GM19043 (cell line): ENCODE measurements around the gene GASK1A.

Experiments
- ATAC-seq: cut with Tn5 transposase; IDR thresholded peaks from one replicate; pipeline ENCODE4 v1.9.1; 2021; ENCODE audit warnings: low read depth; ENCODE audit not compliant: unreplicated experiment

The GASK1A gene

DNA sequence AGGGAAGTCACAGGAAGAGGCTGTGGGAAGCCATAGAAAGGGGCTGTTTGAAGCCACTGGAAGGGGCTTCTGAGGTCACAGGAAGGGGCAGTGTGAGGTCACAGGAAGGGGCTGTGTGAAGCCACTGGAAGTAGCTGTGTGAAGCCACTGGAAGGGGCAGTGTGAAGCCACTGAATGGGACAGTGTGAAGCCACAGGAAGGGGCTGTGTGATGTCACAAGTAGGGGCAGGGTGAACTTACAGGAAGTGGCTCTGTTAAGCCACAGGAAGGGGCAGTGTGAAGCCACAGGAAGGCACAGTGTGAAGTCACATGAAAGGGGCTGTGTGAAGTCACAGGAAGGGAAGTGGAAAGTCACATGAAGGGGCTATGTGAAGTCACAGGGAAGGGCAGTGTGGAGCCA is 33.1 kb downstream of the GASK1A start:
- ATAC-seq = no peak

DNA sequence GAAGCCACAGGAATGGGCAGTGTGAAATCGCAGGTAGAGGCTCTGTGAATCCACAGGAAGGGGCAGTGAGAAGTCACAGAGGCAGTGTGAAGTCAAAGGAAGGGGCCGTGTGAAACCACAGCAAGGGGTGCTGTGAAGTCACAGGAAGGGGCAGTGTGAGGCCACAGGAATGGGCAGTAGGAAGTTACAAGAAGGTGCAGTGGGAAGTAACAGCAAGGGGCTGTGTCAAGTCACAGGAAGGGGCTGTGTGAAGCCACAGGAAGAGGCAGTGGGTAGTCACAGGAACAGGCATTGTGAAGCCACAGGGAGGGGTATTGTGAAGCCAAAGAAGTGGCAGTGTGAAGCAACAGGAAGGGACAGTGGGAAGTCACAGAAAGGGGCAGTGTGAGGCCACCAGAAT is 34.1 kb downstream of the GASK1A start:
- no peak for ATAC-seq

DNA sequence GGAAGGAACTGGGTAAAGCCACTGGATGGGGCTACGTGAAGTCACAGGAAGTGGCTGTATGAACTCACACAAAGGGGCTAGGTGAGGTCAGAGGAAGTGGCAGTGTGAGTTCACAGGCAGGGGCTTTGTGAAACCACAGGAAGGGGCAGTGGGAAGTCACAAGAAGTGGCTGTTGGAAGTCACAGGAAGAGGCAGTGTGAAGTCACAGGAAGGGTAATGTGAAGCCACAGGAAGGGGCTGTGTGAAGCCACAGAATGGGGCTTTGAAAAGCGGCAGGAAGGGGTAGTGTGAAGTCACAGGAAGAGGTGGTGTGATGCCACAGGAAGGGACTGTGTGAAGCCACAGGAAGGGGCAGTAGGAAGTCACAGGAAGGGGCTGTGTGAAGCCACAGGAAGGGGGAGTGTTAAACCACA is 34.6 kb downstream of the GASK1A start:
- no peak for ATAC-seq

DNA sequence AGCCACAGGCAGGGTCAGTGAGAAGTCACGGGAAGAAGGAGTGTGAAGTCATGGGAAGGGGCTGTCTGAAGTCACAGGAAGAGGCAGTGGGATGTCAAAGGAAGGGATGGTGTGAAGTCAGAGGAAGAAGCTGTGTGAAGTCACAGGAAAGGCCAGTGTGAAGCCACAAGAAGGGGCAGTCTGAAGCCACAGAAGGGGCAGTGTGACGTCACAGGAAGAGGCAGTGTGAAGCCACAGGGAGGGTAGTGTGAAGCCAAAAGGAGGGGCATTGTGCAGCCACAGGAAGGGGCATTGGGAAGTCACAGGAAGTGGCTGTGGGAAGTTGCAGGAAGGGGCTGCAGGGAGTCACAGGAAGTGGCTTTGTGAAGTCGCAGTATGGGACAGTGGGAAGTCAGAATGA is 35.1 kb downstream of the GASK1A start:
- ATAC-seq = no peak

DNA sequence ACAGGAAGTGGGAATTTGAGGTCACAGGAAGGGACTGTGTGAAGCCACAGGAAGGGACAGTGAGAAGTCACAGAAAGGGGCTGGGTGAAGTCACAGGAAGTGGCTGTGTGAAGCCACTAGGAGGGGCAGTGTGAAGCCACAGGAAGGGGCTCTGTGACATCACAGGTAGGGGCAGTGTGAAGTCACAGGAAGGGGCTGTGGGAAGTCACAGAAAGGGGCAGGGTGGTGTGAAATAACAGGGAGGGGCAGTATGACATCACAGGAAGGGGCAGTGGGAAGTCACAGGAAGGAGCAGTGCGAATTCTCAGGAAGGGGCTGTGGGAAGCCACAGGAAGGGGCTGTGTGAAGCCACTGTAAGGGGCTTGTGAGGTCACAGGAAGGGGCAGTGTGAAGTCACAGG is 35.8 kb downstream of the GASK1A start:
- ATAC-seq = no peak

DNA sequence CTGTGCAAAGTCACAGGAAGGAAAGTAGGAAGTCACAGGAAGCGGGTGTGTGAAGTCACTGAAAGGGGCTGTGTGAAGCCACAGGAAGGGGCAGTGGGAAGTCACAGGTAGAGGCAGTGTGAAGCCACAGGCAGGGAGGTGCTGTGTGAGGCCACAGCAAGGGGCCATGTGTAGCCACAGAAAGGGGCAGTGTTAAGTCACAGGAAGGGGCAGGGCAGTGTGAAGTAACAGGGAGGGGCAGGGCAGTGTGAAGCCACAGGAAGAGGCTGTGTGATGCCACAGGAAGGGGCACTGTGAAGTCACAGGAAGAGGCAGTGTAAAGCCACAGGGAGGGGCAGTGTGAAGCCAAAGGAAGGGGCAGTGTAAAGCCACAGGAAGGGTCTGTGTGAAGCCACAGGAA is 36.5 kb downstream of the GASK1A start:
- no peak for ATAC-seq

DNA sequence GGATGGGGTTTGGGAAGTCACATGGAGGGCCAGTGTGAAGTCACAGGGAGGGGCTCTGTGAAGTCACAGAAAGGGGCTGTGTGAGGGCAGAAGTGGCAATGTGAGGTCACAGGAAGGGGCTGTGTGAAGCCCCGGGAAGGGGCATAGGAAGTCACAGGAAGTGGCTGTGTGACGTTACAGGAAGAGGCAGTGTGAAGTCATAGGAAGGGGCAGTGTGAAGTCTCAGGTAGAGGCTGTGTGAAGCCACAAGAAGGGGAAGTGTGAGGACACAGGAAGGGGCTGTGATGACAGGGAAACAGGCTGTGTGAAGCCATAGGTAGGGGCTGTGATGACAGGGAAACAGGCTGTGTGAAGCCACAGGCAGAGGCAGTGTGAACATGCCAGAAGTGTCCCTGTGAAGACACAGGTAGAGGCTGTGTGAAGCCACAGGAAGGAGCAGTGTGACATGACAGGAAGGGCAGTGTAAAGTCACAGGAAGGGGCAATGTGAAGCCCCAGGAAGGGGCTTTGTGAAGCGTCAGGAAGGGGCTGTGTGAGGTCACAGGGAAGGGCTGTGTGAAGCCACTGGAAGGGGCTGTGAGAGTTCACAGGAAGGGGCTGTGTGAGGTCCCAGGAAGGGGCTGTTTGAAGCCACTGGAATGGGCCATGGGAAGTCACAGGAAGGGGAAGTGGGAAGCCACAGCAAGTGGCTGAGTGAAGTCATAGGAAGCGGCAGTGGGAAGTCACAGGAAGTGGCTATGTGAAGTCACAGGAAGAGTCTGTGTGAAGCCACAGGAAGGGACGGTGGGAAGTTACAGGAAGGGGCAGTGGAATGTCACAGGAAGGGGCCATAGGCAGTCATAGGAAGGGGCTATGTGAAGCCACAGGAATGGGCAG is 37.1 kb downstream of the GASK1A start:
- ATAC-seq = no peak

DNA sequence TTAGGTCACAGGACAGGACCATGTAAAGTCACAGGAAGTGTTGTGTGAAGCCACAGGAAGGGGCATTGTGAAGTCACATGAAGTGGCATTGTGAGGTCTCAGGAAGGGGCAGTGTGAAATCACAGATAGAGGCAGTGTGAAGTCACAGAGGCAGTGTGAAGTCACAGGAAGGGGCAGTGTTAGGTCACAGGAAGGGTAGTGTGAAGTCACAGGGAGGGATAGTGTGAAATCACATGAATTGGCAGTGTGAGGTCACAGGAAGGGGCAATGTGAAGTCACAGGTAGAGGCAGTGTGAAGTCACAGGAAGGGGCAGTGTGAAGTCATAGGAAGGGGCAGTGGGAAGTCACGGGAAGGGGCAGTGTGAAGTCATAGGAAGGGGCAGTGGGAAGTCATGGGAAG is 37.9 kb downstream of the GASK1A start:
- no peak for ATAC-seq

DNA sequence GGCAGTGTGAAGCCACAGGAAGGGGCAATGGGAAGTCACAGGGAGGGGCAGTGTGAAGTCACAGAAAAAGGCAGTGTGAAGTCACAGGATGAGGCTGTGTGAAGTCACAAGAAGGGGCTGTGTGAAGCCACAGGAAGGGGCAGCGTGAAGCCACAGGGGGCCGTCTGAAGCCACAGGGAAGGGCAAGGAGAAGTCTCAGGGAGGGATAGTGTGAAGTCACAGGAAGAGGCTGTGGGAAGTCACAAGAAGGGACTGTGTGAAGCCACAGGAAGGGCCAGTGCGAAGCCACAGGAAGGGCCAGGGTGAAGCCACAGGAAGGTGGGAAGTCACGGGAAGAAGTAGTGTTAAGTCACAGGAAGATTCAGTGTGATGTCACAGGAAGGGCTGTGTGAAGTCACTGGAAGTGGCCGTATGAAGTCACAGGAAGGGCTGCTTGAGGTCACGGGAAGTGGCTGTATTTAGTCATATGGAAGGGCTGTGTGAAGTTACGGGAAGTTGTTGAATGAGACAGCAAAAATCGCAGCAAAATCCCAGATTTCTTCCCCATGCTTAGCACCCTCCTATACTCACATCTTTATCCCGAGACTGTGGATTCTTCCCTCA is 38.6 kb downstream of the GASK1A start:
- ATAC-seq = no peak

DNA sequence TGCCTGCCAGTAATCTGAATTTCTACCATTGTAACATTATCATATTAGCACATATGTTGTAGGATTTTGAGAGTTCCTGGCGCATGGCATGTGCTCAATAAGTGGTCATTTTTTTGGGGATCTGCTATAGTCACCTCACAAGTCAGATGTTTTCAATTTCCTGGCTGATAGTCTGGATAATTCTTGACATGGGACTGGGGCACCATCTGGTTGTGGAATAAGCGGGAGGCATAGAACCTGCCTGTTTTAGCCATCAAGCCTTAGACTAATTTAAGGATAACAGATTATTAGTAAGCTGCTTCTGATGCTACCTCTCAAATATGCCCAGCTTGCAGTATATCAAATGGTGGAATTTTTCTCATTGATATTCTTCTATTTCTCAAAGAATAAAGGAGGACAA is 39.1 kb downstream of the GASK1A start:
- no peak for ATAC-seq

DNA sequence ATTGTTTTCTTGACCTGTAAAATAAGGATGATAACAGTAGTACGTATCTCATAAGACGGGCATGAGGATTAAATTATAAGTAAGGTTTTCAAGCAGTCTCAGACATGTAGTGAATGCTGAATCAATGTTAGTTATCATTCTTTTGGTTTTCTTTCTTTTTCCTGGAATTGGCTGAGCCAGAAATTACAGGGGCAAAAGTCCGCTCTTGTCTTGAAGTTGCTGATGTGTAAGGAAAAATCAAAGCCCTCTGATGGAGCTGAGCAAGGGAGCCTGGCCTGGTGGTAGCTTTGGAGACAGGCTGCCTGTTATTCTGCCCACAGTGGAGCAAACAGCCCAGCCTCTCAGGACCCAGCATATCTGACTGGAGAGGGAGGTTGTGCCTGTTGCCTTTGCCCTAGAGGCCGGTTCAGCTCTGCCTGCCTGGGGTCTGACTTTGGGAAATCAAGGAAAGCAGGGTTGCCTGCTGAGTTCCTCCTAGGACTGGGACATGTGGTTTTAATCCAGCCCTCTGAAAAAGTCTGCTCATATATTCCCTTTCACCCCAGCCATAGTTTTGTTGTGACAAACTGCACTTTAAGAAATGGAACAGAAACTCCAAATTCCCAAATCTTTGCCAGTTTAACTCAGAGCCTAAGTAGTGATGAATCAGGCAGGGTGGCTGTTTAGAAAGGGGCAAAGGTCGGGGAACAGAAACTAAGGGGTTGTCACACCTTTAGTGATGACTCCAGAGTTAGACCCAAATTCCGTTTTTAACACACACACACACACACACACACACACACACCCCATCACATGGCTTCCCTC is 40.1 kb downstream of the GASK1A start:
- ATAC-seq = no peak

DNA sequence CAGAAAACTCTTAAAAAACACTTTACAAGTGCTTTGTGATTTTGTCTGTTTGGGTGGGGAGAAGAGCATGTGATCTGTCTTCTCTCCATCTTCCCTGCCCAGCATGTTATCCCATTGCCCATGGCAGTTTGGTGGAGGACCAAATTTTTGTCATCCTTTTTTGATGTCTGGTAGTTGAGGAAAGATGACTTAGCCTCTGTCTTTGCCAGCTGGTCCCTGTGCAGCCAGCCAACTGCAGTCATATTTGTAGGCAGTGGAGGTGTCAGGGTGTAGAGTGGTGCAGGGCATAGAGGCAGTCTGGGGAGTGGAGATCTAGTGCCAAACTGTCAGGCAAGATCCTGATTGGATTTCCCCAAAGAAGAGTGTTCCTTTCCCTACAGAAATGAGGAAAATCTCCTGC is 40.7 kb downstream of the GASK1A start:
- no peak for ATAC-seq

DNA sequence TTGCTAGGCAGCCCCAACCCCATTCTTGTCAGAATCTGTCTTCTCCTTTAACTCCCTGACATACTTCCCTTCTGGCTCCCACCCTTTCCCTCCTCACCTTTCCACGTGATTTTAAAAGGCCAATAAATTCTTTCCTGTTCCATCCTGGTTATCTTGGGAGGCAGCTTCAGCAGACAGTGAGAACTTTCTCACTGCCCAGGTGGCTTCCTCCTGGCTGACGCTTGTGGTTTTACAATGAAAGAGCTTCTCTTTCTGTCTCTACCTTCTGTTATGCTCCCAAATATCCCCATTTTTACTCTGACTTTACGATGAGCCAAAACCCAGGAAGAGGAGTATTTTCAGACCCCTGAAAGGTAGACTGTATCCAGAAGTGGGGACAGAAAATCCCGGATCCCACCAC is 42.1 kb downstream of the GASK1A start:
- ATAC-seq = no peak

DNA sequence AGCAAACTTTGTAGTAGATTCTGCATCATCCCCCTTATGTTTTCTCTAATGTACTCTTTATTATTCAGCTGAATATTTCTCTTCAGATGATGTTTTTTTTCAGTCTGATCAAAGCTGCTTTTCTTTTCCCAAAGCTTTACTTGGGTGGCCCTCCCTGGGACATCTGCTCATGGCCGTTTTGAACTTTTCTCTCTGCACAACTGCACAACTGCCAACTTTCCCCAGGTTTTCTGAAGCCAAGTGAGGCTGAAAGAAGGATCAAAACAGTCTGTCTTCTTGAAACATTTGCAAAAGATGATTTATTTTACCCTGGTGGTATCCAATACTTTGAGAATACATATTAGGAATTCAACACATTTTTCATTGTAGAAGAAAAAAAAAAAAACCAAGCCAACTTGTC is 43.0 kb downstream of the GASK1A start:
- no peak for ATAC-seq

DNA sequence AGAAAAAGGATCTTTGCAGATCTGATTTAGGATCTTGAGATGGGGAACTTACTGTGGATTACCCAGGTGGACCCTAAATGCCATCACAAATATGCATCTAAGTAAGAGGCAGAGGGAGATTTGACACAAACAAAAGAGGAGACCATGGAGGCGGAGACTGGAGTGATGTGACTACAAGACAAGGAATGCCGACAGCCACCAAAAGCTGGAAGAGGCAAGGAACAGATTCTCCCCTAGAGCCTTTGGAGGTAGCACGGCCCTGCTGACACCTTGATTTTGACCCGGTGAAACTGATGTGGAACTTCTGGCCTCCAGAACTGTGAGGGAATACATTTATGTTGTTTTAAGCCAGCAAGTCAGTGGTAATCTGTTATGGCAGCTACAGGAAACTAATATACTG is 44.0 kb downstream of the GASK1A start:
- no peak for ATAC-seq

DNA sequence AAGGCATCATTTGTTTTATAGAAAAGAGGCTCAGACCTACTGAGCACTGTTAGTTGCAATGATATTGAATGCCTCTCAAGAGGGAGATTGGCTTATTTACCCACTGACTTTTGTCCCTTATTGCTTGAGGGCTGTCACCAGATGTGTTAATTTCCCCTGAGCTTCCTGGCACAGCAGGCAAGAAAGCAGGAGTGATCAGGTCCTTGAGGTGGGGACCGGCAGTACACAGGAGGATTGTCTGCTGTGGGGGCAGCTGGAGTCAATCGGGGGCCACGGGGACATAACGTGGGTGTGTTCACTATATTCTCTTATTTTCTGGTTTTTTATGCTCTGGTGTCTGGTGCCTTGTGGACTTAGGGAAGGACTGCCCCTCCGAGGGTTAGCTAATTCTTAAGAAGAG is 44.6 kb downstream of the GASK1A start:
- no peak for ATAC-seq

DNA sequence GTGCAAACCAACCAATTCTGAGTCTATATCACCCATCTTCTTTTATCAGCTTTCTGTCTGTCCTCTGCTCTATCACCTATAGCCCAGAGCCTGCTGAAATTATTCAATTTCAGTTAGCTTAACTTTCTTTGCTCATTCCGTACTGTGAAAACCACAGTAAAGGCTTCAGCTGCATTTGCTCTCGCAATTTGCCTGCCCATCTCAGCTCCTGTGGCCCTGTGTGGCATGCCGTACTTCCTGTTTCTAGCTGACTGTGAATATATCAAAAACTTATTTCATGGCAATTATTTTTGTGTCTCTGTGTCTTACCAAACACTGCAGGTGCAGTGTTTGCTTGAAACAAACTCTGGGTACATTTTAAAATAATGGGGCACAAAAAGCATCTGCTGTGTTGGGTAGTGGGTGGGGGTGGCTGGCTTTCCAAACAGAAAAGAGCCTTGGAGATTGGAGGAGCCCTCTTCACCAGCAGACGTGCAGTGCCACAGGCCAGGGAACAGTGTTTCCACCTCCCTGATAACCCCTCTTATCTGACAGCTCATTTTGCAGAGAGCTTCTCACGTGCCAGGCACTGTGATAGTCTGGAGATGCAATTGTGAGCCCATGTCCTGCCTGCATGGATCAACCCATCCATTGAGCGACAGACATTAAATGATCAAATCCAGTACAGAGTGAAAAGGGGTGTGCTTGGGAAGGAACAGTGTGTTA is 45.2 kb downstream of the GASK1A start:
- no peak for ATAC-seq

DNA sequence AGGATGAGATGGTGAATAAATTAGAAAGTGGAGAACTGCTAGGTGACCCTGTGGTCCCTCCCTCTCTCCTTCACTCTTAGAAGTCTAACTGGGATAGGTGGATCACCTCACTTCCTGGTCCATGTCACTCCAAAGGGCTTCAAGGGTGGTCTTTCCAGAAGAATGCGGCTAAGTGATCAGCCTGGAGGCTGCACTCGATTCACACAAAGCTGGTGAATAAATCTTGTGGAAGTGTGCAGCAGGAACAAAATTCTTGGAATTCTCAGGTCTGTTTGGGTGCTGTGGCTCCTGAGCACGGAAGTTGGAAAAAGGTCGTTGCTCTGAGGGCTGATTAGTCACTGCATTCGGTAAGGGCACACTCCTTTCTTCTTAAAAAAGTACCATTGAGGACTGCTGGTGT is 46.3 kb downstream of the GASK1A start:
- no peak for ATAC-seq

DNA sequence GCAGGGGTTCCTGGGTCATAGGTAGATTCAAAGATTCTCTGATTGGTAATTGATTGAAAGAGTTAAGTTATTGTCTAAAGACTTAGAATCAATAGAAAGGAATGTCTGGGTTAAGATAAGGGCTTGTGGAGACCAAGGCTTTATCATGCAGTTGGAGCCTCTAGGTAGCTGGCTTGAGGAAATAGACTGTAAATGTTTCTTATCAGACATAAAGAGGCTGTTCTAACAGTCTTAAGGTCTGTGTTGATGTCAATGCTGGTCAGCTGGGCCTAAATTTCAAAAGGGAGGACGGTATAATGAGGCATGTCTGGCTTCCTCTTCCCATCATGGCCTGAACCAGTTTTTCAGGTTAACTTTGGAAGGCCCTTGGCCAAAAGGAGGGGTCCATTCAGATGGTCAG is 48.9 kb downstream of the GASK1A start:
- no peak for ATAC-seq

DNA sequence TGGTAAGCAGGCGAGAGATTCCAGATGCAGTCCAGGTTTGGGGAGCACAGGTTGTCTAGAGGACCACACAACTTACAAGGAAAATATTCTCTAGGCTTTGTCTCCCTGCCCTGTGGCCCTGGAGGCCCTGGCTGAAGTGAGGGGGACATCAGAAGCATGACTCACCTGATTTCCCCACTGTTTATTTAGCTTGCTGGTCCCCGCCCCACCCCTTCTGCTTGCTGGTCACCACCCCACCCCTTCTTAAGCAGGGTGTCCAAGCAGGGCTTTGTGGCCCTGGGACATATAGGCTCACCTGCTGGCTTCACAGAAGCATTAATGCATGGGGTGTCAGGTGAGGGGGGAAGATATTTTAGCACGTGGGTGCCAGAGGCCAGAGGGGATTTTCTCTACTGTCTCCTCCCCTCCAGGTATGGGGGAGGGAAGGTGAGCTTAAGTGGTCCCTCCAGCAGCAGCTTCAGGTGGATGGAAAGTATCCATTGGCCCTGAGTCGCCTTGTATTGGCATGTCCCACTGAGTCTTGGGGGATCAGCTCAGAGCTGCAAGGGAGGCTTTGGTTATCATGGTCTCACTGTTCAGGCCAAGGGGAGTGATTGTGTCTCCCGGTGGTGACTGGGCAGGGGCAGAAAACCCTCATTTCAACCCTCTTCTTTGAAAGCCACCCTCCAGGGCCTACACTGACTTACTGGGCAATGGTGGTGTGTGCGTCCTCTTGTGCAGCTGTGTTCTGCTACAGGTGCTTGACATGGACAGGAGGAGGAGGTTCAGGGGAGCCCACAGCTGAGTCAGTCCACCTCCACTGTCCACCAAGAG is 49.8 kb downstream of the GASK1A start:
- no peak for ATAC-seq
